Measurements from ENCODE around the gene CCL25. TPM values are rescaled to one million over a fixed set of nuclear protein-coding genes. Genes with fewer than 3 reads are reported as not detected.

Gene CCL25
- total and polyA plus RNA-seq, 2 experiments from 2014 or later = 0.52 to 0.73 TPM

GRCh38 chr19:8065875-8066261 lies 13.3 kb downstream of the CCL25 start (continued):
- no peak for TF ChIP-seq ZNF462 (CRISPR knock-in tag; IDR thresholded peaks at IDR 0.05)

GRCh38 chr19:8069096-8069973 lies 16.8 kb downstream of the CCL25 start:
- Mint-ChIP-seq H3K4me1 (no peaks in the 10 kb centered on the region), H3K27ac (no peak overlapping the region; the same call in 1 of the 2 replicates), H3K27me3 (ENCODE audit: insufficient read depth, low read depth, poor library complexity) (peaks cover 11% of the 10 kb centered on the region), H3K4me3 (no peak overlapping the region), H3K36me3 (ENCODE audit: low read depth) (peaks cover 53% of the 10 kb centered on the region), H3K9me3 (peaks cover 27% of the 10 kb centered on the region)
- DNase-seq (ENCODE audit: low spot score) = peak; percentile 90
- Histone ChIP-seq H3K79me2 (replicated peaks; ENCODE audit: insufficient read depth) (no peaks in the 10 kb centered on the region), H3K4me1 (ENCODE audit: insufficient read depth) (no peaks in the 10 kb centered on the region), H3K27ac (ENCODE audit: low read depth) (no peak overlapping the region), H3K4me2 (no peak overlapping the region), H3K36me3 (ENCODE audit: insufficient read depth) (peaks cover 4% of the 10 kb centered on the region; the same call in 1 of the 2 replicates), H4K20me1 (replicated peaks; ENCODE audit: insufficient read depth) (no peaks in the 10 kb centered on the region), H3K4me3 (no peak overlapping the region), H2AFZ (no peak overlapping the region), H3F3A (replicated peaks; ENCODE audit: low read depth) (0 out of 2 replicates have a peak, but pooled peaks cover 12% of the 10 kb centered on the region), H3K9me2 (ENCODE audit: insufficient read depth) (no peaks in the 10 kb centered on the region), H3K27me3 (ENCODE audit: insufficient read depth) (no peaks in the 10 kb centered on the region)
- TF ChIP-seq ZNF331 (CRISPR knock-in tag; IDR thresholded peaks at IDR 0.05; ENCODE audit: low read depth) (no peak), CTCF (conservative IDR thresholded peaks at IDR 0.05; ENCODE audit: low read depth in 2 of 2) (peak; percentile 94 to 99), REST (IDR thresholded peaks at IDR 0.05; ENCODE audit: unreplicated experiment) (no peak)
- peak; percentile 53 for ATAC-seq
